BE2C (cell line): ENCODE results near the gene CES4A.

Experiments used
- DNase-seq: peaks from one replicate; pipeline ENCODE4 v3.0.0-alpha.2; 2020
- H3K27me3 ChIP-seq: fragments of 250-450 bp; sonication (Bioruptor Pico); 2 replicates; pipeline ENCODE4 v1.5.1; 2020; ENCODE audit warnings: mild to moderate bottlenecking
- H3K36me3 ChIP-seq: fragments of 250-450 bp; sonication (Bioruptor Pico); 2 replicates; pipeline ENCODE4 v1.5.1; 2020; ENCODE audit warnings: mild to moderate bottlenecking
- H3K4me1 ChIP-seq: fragments of 250-450 bp; sonication (Bioruptor Pico); 2 replicates; pipeline ENCODE4 v1.5.1; 2020
- H3K4me3 ChIP-seq: 2 replicates; pipeline ENCODE4 v1.5.1; 2011; ENCODE audit warnings: low read depth, low read length
- H3K9me3 ChIP-seq: fragments of 250-450 bp; sonication (Bioruptor Pico); 2 replicates; pipeline ENCODE4 v1.5.1; 2020
- CTCF ChIP-seq: IDR thresholded peaks from 2 replicates; pipeline ENCODE4 v1.5.1; 2012; ENCODE audit warnings: mild to moderate bottlenecking, low read depth, low read length

The CES4A gene

GRCh38 chr16:66961065-66961744, 27.2 kb upstream of the CES4A start, which contains the start of gene CES3:
Gene CES3 (plus strand): TSS chr16:66961266. CDS start chr16:66961308, 42 bp downstream.
- DNase-seq: peak; percentile 85
- no peaks in the 10 kb centered on the region for H3K27me3 ChIP-seq
- H3K4me3 ChIP-seq: peak within 1 kb of the TSS; percentile 36

GRCh38 chr16:66961914-66962313, 26.5 kb upstream of the CES4A start:
- peak; percentile 47 for DNase-seq
- no peaks in the 10 kb centered on the region for H3K36me3 ChIP-seq
- TF ChIP-seq CTCF: no peak
- H3K27me3 ChIP-seq: no peaks in the 10 kb centered on the region
- H3K9me3 ChIP-seq: no peaks in the 10 kb centered on the region
- H3K4me3 ChIP-seq: no peak overlapping the region
- no peaks in the 10 kb centered on the region for H3K4me1 ChIP-seq

More at GRCh38 chr16:66961065-66961744, 27.2 kb upstream of the CES4A start, which contains the start of gene CES3:
- Histone ChIP-seq H3K4me1 (no peaks in the 10 kb centered on the region), H3K36me3 (no peaks in the 10 kb centered on the region), H3K9me3 (no peaks in the 10 kb centered on the region)
- peak; percentile 95 for TF ChIP-seq CTCF

- no peaks in the 10 kb centered on the region for H3K9me3 ChIP-seq
- H3K4me3 ChIP-seq: no peak overlapping the region
- no peaks in the 10 kb centered on the region for H3K36me3 ChIP-seq
- no peak for TF ChIP-seq CTCF
- peak; percentile 36 for DNase-seq
- H3K27me3 ChIP-seq: no peaks in the 10 kb centered on the region
- H3K4me1 ChIP-seq: no peaks in the 10 kb centered on the region
Observed at GRCh38 chr16:66964049-66964448, 24.3 kb upstream of the CES4A start.

GRCh38 chr16:66968847-66969246, 19.5 kb upstream of the CES4A start:
- H3K27me3 ChIP-seq: no peaks in the 10 kb centered on the region
- no peaks in the 10 kb centered on the region for H3K9me3 ChIP-seq
- no peak for TF ChIP-seq CTCF
- no peak overlapping the region for H3K4me3 ChIP-seq
- no peak for DNase-seq
- H3K4me1 ChIP-seq: no peaks in the 10 kb centered on the region
- H3K36me3 ChIP-seq: no peaks in the 10 kb centered on the region

- Histone ChIP-seq H3K36me3 (no peaks in the 10 kb centered on the region), H3K9me3 (no peaks in the 10 kb centered on the region), H3K27me3 (no peaks in the 10 kb centered on the region), H3K4me3 (no peak overlapping the region), H3K4me1 (no peaks in the 10 kb centered on the region)
- TF ChIP-seq CTCF: no peak
- no peak for DNase-seq
Observed at GRCh38 chr16:66970775-66971720, 17.3 kb upstream of the CES4A start.
